Choroid plexus epithelial cell (primary cell): ENCODE data around the gene HMSD.
A peak's percentile ranks its signal among the peaks of the same experiment; 100 is the strongest.

ENCODE experiments used
- DNase-seq: peaks from one replicate; pipeline ENCODE4 v3.0.0-alpha.2; 2010; ENCODE audit warnings: low read depth
- H3K4me3 ChIP-seq: 2 replicates; pipeline ENCODE4 v1.5.1; 2011; ENCODE audit warnings: low read depth, mild to moderate bottlenecking, control low read depth, low read length, moderate library complexity
- TF ChIP-seq, protein P1 (sequence below): conservative IDR thresholded peaks from 2 replicates; pipeline ENCODE4 v1.5.1; 2011; ENCODE audit warnings: low read depth, mild to moderate bottlenecking, control low read depth, inconsistent platforms, low read length, moderate library complexity

The HMSD gene, protein sequence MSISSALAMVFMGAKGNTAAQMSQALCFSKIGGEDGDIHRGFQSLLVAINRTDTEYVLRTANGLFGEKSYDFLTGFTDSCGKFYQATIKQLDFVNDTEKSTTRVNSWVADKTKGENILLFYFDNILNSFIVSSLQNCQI

DNA sequence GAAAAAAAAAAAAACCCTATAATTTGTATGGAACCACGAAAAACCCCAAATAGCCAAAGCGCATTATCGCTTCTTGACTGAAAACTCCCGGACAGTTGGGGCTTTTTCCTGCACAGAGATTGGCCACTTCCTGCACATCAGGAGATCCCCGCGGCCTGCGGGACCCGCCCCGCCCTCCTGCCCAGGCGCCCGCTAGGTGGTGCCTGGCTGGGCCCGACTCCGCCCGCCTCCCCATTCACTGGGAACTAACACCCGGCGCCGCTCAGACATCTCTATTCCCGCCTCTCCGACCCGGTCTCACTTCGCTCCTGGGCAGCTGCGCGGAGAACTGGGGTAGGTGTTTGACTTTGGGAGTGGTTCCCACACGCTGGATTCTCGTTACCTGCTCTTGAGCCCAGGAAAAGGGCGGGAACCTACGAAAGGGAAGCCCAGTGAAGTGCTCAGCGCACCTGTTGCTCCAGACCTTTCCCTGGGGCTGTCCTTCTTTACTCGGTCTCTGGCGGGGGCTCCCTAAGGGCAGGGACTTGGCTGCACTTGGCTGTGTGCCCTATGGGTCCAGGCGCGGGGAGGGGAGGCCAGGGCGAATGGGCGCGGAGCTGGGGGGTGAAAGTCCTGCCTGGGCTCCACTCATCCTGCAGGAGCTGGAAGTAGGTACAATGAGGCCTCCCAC lies at the start of gene HMSD:
HMSD (plus strand) TSS at position 234 of the 670 bp plus-strand sequence. CDS start 4,155 bp downstream, outside the sequence.
- peak; percentile 55 for DNase-seq
- H3K4me3 ChIP-seq, result peak within 1 kb of the TSS; percentile 65
- TF ChIP-seq, protein P1, sequence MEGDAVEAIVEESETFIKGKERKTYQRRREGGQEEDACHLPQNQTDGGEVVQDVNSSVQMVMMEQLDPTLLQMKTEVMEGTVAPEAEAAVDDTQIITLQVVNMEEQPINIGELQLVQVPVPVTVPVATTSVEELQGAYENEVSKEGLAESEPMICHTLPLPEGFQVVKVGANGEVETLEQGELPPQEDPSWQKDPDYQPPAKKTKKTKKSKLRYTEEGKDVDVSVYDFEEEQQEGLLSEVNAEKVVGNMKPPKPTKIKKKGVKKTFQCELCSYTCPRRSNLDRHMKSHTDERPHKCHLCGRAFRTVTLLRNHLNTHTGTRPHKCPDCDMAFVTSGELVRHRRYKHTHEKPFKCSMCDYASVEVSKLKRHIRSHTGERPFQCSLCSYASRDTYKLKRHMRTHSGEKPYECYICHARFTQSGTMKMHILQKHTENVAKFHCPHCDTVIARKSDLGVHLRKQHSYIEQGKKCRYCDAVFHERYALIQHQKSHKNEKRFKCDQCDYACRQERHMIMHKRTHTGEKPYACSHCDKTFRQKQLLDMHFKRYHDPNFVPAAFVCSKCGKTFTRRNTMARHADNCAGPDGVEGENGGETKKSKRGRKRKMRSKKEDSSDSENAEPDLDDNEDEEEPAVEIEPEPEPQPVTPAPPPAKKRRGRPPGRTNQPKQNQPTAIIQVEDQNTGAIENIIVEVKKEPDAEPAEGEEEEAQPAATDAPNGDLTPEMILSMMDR, result peak; percentile 48

DNA sequence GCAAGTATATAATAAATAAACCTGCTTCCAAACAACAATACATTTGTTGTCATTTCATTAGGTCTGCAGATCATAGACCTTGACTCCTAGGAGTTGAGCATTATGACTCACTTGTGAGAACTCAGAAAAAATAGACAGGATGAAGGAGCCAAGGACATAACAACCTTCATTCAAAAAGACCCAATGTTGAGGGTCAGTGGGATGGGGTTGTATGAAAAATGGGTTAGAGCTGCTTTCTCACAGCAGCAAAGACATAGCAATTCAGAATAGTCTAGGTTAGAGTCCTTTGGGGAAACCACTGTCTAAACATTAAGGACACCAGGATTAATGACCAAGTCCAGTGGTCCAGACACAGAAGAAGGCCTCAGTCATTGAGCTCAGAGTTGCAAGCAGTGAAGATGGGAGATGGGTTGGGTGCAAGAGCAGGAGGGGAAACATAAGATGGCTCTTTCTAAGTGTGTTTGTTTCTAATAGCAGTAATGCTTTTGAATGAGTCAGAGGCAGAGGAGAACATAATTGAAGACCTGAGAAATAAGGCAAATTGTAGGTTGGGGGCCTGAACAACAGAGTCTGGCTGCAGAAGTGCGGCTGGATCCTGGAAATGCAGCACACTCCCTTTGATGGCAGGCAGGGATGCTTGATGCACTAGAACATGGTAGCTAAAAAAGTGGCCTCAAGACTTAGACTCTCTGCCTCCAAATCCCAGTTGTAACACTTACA lies 45.1 kb upstream of the HMSD start:
- TF ChIP-seq, protein P1, result no peak
- no peak overlapping the region for H3K4me3 ChIP-seq
- no peak for DNase-seq

DNA sequence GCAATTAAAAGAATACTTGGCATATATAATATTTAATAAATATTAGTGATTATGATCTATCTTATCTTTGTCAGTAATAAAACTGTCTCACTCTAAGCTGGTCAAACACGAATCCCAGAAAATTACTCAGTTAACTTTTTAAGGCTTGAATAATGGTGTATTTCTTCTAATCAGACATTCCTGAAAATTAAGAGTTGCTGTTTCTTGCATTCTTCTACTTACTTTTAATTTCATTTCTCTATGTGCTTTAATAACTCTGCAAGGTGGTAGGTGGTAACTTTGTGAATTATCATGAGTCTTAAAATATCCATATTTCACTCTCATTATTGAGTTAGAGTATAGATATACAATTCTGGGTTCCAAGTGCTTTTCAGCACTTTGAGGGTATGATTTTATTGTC lies 44.4 kb upstream of the HMSD start:
- DNase-seq, result no peak
- TF ChIP-seq, protein P1, result no peak
- H3K4me3 ChIP-seq, result no peak overlapping the region

DNA sequence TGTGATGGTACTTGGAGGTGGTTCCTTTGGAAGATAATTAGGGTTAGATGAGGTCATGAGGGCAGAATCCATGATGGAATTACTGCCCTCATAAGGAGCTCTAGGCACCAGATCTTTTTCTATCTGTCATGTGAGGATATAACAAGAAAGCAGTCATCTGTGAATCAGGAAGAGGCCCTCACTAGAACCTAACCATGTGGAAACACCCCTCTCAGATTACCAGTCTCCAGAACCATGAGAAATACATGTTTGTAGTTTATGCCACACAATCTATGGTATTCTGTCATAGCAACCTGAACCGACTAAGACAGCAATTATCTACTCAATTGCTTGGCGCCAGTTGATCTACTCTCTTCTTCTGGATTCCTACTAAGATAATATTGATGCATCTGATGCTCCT lies 43.7 kb upstream of the HMSD start:
- H3K4me3 ChIP-seq, result no peak overlapping the region
- TF ChIP-seq, protein P1, result no peak
- DNase-seq, result no peak

DNA sequence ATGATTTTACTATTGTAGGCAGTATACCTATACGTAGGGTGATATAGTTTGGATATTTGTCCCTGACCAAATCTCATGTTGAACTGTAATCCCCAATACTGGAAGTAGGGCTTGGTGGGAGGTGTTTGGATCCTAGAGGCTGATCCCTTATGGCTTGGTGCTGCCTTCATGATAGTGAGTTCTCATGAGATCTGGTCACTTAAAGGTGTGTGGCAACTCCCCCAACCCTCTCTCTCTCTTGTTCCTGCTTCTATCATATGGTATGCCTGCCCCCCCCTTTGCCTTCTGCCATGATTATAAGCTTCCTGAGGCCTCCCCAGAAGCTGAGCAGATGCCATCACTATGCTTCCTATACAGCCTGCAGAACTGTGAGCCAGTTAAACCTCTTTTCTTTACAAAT lies 43.0 kb upstream of the HMSD start:
- TF ChIP-seq, protein P1, result no peak
- H3K4me3 ChIP-seq, result no peak overlapping the region
- no peak for DNase-seq

DNA sequence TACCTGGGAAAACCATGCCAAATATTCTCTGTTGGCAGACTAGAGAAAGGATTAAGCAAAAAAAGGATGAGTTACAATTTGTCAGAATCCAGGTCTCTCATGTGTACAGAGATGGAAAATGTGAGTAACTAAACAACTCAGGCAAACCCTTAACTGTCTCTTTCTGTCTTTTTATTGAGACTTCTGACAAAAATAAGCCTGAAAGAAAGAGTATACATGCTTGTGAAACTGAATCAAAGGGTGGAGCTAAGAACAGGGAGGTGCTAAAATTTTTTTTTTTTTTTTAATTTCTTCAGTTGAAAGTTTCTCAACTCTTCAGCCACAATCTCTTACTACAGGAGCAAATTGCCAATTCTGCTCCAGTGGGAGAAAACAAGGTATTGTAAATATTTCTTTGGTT lies 41.4 kb upstream of the HMSD start, which contains the start of gene SERPINB10:
SERPINB10 (plus strand) TSS at position 295 of the 400 bp plus-strand sequence. CDS start 7,553 bp downstream, outside the sequence.
- DNase-seq, result no peak
- no peak within 1 kb of the TSS for H3K4me3 ChIP-seq
- TF ChIP-seq, protein P1, result no peak
